ENCODE measurements around the gene TNFAIP6. TPM values are rescaled to one million over a fixed set of nuclear protein-coding genes. Genes with fewer than 3 reads are reported as not detected.

TNFAIP6 gene
- total RNA-seq, 1 experiment from 2014 or later: 0.21 TPM

- DNase-seq (ENCODE audit: low spot score): no peak
Observed at GRCh38 chr2:151359768-151360461, 2.5 kb downstream of the TNFAIP6 start.

GRCh38 chr2:151361674-151362370 lies 4.4 kb downstream of the TNFAIP6 start:
- DNase-seq (ENCODE audit: low spot score): no peak

GRCh38 chr2:151363709-151364108 lies 6.3 kb downstream of the TNFAIP6 start:
- no peak for DNase-seq (ENCODE audit: low spot score)

DNA sequence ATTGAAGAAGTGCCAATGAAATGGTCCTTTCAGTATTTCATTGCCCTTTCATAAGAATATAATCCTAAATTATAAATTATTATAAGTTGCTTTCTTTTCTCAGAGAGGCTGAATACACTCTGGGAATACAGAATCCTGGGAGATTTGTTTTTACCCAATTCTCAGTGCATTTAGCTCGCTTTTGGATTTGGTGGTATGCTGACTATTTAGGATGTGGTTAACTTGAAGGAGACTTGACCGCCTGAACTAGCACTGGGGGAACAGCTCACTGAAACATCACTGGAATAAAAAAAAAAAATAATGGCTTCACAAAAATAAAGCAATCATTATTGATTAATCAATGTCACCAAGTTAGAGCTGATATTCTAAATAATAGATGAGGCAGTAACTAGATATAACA lies 10.2 kb downstream of the TNFAIP6 start:
- DNase-seq (ENCODE audit: low spot score): peak; percentile 38

- peak; percentile 95 for DNase-seq (ENCODE audit: low spot score)
Observed at GRCh38 chr2:151374436-151374835, 17.0 kb downstream of the TNFAIP6 start.

DNA sequence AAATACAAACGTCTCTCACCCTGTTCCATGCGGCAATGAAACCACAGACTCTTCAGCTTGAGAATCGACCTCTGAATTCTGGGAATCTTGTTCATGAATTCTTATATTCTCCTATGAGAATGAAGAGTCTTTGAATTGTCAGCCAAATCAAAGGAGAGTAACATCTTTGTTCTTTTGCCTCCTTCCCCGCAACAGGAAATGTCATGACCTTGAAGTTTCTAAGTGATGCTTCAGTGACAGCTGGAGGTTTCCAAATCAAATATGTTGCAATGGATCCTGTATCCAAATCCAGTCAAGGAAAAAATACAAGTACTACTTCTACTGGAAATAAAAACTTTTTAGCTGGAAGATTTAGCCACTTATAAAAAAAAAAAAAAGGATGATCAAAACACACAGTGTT lies 21.8 kb downstream of the TNFAIP6 start:
- no peak for DNase-seq (ENCODE audit: low spot score)

- DNase-seq (ENCODE audit: low spot score): no peak
Observed at GRCh38 chr2:151380580-151381235, 23.3 kb downstream of the TNFAIP6 start.

GRCh38 chr2:151381266-151381665 lies 23.9 kb downstream of the TNFAIP6 start:
- DNase-seq (ENCODE audit: low spot score): no peak

GRCh38 chr2:151388011-151388410 lies 30.6 kb downstream of the TNFAIP6 start:
- DNase-seq (ENCODE audit: low spot score): no peak

- DNase-seq (ENCODE audit: low spot score): no peak
Observed at GRCh38 chr2:151391436-151391835, 34.0 kb downstream of the TNFAIP6 start.

DNA sequence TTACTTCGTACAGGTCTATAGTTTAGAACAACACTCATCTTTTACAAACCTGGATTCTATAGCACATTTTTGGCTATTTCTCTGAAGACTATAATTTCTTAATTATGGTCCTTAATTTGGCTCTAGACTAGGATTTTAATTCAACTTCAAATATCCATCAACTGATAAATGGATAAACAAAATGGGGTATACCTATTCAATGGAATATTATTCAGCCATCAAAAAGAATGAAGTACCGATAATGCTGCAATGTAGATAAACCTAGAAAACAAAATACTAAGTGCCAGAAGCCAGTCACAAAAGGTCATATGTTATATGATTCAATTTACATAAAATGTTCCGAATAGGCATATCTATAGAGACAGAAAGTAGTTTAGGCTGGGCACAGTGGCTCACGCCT lies 37.1 kb downstream of the TNFAIP6 start:
- no peak for DNase-seq (ENCODE audit: low spot score)

GRCh38 chr2:151395509-151396374 lies 38.4 kb downstream of the TNFAIP6 start:
- no peak for DNase-seq (ENCODE audit: low spot score)

GRCh38 chr2:151399981-151400380 lies 42.6 kb downstream of the TNFAIP6 start:
- no peak for DNase-seq (ENCODE audit: low spot score)

- DNase-seq (ENCODE audit: low spot score): no peak
Observed at GRCh38 chr2:151401149-151401548, 43.8 kb downstream of the TNFAIP6 start.

GRCh38 chr2:151403914-151404313 lies 46.5 kb downstream of the TNFAIP6 start:
- DNase-seq (ENCODE audit: low spot score): no peak

DNA sequence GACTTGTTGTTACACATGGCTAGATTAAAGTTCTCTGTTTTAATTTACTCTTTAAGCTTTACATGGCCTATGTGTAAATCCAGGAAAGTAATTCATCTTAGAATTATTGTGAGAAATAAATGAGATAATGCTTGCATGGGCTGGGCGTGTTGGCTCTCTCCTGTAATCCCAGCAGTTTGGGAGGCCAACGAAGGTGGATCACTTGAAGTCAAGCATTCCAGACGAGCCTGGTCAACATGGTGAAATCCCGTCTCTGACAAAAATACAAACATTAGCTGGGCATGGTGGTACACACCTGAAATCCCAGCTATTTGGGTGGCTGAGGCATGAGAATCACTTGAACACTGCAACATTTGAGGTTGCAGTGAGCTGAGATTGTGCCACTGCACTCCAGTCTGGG lies 48.0 kb downstream of the TNFAIP6 start:
- no peak for DNase-seq (ENCODE audit: low spot score)

DNA sequence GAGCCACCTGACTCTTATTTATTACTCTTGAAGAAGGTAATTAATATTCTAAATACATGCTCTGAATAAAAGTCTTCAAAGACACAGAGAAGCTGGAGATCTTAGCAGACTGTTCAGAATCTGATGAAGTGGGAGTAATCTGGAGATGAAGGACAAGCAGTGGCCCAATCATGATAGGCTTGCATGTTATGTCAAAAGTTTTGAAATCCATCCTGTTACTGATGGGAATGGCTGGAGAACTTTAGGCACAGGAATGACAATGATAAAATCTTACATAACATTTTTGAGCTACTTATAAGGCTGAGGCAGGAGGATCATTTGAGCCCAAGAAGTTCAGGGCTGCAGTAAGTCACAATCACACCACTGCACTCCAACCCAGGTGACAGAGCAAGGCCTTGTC lies 49.9 kb downstream of the TNFAIP6 start:
- DNase-seq (ENCODE audit: low spot score): no peak

DNA sequence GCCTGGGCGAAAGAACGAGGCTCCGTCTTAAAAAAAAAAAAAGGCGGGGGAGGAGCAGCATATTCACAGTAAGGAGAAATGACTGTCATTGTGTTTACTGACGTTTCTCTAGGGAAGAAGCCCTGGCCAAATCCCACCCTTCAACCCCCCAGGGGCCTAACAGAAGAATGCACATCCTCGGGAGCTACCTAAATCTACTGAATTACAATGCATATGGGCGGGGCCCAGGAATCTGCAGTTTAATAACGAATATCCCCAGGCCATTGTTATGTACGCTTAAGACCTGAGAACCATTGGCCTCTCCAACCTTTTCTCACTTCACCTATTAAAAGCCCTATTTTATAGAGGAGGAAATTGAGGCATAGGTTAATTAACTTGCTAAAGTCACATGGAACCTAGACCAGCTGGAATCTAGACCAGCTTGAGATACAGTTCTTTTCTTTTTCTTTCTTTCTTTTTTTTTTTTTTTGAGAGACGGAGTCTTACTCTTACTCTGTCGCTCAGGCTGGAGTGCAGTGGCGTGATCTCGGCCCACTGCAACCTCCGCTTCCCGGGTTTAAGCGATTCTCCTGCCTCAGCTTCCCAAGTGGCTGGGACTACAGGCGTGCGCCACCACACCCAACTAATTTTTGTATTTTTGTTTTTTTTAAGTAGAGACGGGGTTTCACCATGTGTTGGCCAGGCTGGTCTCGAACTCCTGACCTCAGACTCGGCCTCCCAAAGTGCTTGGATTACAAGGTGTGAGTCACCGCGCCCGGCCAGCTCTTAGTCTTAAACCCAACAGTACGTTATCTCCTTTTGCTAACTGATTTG lies 51.6 kb downstream of the TNFAIP6 start:
- no peak for DNase-seq (ENCODE audit: low spot score)

GRCh38 chr2:151409601-151410484 lies 52.5 kb downstream of the TNFAIP6 start, which contains the start of gene RIF1:
RIF1 (plus strand) TSS chr2:151409902; CDS start chr2:151410424, 522 bp downstream.
- DNase-seq (ENCODE audit: low spot score): peak; percentile 99

- peak; percentile 39 for DNase-seq (ENCODE audit: low spot score)
Observed at GRCh38 chr2:151410485-151410834, 53.1 kb downstream of the TNFAIP6 start.

All from A172 (cell line).